Measurements from ENCODE around the gene CREB3L1. TPM values are rescaled to one million over a fixed set of nuclear protein-coding genes. Genes with fewer than 3 reads are reported as not detected.

The CREB3L1 gene
- polyA plus RNA-seq, 1 experiment, result 39.4 TPM

- Histone ChIP-seq H3K36me3 (ENCODE audit: control insufficient read depth, insufficient read depth, low read length) (no peaks in the 10 kb centered on the region), H3K27me3 (ENCODE audit: control insufficient read depth, insufficient read depth, low read length) (no peaks in the 10 kb centered on the region), H3K4me3 (ENCODE audit: low read depth, low read length) (no peak overlapping the region)
- TF ChIP-seq CTCF (IDR thresholded peaks at IDR 0.05; ENCODE audit: insufficient read depth, low read depth, low read length), result no peak
- CTCF ChIA-PET, result interaction anchor here (1.0 to 12.4 kb wide), 19 partner anchors 8 to 149 kb away, joined by 3 to 341 read pairs (median 15); partner anchors contain the start of genes CREB3L1 and DGKZ
- POLR2A ChIA-PET, result interaction anchor here (1.2 kb wide), 1 partner anchor 67 kb away, joined by 3 read pairs; no protein-coding TSS in a partner anchor
- DNase-seq (ENCODE audit: low read depth), result no peak
These were observed 37.1 kb upstream of the CREB3L1 start for GRCh38 chr11:46240371-46240770.

DNA sequence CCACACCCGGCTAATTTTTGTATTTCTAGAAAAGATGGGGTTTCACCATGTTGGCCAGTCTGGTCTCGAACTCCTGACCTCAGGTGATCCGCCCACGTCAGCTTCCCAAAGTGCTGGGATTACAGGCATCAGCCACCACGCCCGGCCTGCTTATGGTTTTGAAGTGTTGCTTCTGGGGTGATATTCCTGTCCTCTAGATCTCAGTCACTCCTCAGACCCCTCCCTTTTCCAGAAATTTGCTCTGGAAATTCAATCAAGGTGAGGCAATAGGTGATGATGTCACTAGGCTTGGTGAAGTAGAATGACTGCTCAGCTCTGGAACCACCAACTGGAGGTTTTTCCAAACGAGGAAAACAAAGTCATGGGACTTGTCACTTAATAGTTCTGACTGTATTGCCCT lies 36.6 kb upstream of the CREB3L1 start:
- H3K27me3 ChIP-seq (ENCODE audit: control insufficient read depth, insufficient read depth, low read length), result no peaks in the 10 kb centered on the region
- ChIA-PET POLR2A (no interaction called here), CTCF (interaction anchor here (1.0 to 12.4 kb wide), 9 partner anchors 32 to 118 kb away, joined by 3 to 341 read pairs (median 23); partner anchors contain the start of genes CREB3L1 and DGKZ)
- H3K4me3 ChIP-seq (ENCODE audit: low read depth, low read length), result no peak overlapping the region
- no peak for TF ChIP-seq CTCF (IDR thresholded peaks at IDR 0.05; ENCODE audit: insufficient read depth, low read depth, low read length)
- no peak for DNase-seq (ENCODE audit: low read depth)
- no peaks in the 10 kb centered on the region for H3K36me3 ChIP-seq (ENCODE audit: control insufficient read depth, insufficient read depth, low read length)

DNA sequence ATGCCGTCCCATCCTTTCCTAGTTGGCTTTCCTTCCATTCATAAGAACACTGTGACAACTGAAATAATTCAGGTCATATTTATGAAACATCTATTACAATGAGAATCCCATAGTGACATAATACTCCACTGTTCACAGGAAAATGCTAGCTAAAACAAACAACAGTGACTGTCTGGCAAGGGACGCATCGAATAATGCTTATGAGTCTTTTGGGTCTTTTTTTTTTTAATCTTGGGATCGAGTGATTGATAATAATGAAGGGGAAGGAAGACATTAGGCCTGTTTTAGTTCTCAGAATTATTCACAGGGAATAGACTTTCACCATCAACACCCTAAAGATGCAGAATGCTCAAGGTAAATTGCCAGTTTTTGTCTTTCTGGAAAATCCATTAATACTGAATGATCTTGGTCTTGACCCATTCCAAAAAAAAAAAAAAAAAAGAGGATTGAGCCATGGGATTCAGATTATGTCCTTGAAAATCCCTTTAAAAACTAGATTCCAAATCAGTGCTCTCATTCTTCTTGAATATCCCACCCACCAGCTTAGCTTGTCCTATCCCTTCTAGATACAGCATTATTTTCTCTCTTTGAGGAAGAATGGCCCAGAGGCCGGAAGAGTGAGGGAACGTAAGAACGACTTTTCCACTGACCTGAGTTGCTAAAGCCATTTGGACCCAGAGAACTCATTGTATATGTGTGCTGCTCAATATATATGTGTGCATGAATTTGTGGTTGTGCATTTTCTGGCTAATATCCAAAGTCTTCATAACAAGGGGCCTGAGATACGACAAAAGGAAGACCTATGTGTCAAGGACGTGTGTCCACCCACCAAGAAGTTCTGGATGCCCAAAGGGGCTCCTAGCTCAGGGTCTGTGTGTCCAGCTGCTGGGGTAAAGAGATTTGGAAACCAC lies 35.2 kb upstream of the CREB3L1 start:
- H3K4me3 ChIP-seq (ENCODE audit: low read depth, low read length), result peak overlapping the region; percentile 27; the same call in 1 of the 2 replicates
- no peak for TF ChIP-seq CTCF (IDR thresholded peaks at IDR 0.05; ENCODE audit: insufficient read depth, low read depth, low read length)
- DNase-seq (ENCODE audit: low read depth), result no peak
- no peaks in the 10 kb centered on the region for H3K36me3 ChIP-seq (ENCODE audit: control insufficient read depth, insufficient read depth, low read length)
- ChIA-PET CTCF (interaction anchor here (1.2 to 12.4 kb wide), 9 partner anchors 30 to 370 kb away, joined by 3 to 341 read pairs (median 5); partner anchors contain the start of gene CREB3L1), POLR2A (interaction anchor here (0.7 to 1.5 kb wide), 4 partner anchors 37 to 118 kb away, joined by 3 to 4 read pairs (median 4); no protein-coding TSS in a partner anchor)
- no peaks in the 10 kb centered on the region for H3K27me3 ChIP-seq (ENCODE audit: control insufficient read depth, insufficient read depth, low read length)

- no peaks in the 10 kb centered on the region for H3K27me3 ChIP-seq (ENCODE audit: control insufficient read depth, insufficient read depth, low read length)
- ChIA-PET POLR2A (interaction anchor here (0.9 to 1.9 kb wide), 6 partner anchors 29 to 63 kb away, joined by 3 to 13 read pairs (median 4); partner anchors contain the start of gene CREB3L1), CTCF (interaction anchor here (1.2 to 12.4 kb wide), 11 partner anchors 29 to 371 kb away, joined by 3 to 341 read pairs (median 4); partner anchors contain the start of gene CREB3L1)
- H3K36me3 ChIP-seq (ENCODE audit: control insufficient read depth, insufficient read depth, low read length), result no peaks in the 10 kb centered on the region
- H3K4me3 ChIP-seq (ENCODE audit: low read depth, low read length), result peak overlapping the region; percentile 36
- TF ChIP-seq CTCF (IDR thresholded peaks at IDR 0.05; ENCODE audit: insufficient read depth, low read depth, low read length), result no peak
- peak; percentile 92 for DNase-seq (ENCODE audit: low read depth)
These were observed 34.3 kb upstream of the CREB3L1 start for GRCh38 chr11:46242952-46243795.
